Inflammatory macrophage treated with lipopolysaccharide for 4 hours (primary cell): ENCODE data around the gene FNTB.
A peak's percentile ranks its signal among the peaks of the same experiment; 100 is the strongest.
"Not testable (repeated sequence)": the region's sequence is repeated elsewhere in the genome, so short reads cannot be mapped to it uniquely, and the experiment has no call there.

Source experiments
- DNase-seq: peaks from one replicate; pipeline ENCODE4 v3.0.0-alpha.2; 2020

Gene FNTB

GRCh38 chr14:65057695-65058094, 71.0 kb downstream of the FNTB start:
- no peak for DNase-seq

- DNase-seq, result no peak
Observed at GRCh38 chr14:65062096-65063075, 75.7 kb downstream of the FNTB start.

- DNase-seq, result no peak
Observed at GRCh38 chr14:65065719-65066118, 79.0 kb downstream of the FNTB start.

DNA sequence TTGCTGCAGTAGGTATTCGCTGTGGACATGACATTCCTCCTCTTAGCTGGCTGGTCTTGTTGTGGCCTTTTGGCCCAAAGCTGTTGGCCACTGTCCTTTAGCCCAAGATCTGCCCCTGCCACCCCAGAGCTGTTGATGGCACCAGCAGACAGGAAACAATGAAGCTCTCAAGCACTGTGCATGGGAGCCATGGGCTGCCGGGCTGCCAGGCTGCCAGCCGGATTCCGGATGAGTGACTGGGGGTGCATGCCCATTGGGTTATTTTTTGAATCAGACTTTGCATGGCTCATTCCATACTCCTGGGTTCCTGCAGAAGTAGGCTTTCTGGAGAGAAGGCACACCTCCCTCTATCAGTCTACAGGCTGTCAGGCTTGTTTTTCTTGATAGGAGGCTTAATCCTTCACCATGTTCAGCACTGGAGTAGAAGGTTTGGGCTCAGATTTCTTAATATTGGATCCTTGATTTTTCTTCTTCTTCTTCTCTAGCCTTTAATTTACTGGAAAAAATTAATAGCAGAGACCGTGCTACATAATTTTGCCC, 83.2 kb downstream of the FNTB start:
- DNase-seq, result no peak

- DNase-seq, result no peak
Observed at GRCh38 chr14:65070471-65070976, 83.8 kb downstream of the FNTB start.

DNA sequence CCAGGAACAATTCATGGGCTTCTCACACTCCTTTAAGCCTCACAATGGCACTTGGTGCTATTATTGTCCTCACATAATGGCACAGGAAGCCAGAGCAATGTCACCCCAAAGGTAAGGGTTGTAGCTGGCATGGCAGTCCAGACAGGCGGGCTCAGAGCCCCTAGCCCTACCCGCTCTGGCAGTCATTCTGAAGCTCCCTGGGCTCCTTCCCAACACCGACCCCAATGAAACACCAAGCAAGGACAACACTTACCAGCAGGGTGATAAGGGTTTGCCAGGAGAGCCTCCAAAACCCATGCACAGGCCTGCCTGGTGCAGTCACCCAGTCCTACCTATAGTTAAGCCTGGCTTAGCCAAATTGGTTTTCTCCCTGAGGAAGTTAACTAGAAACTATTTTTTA, 84.8 kb downstream of the FNTB start:
- DNase-seq, result no peak

- DNase-seq, result no peak
Observed at GRCh38 chr14:65072256-65072655, 85.6 kb downstream of the FNTB start.

- no peak for DNase-seq
Observed at GRCh38 chr14:65072937-65073336, 86.2 kb downstream of the FNTB start.

DNA sequence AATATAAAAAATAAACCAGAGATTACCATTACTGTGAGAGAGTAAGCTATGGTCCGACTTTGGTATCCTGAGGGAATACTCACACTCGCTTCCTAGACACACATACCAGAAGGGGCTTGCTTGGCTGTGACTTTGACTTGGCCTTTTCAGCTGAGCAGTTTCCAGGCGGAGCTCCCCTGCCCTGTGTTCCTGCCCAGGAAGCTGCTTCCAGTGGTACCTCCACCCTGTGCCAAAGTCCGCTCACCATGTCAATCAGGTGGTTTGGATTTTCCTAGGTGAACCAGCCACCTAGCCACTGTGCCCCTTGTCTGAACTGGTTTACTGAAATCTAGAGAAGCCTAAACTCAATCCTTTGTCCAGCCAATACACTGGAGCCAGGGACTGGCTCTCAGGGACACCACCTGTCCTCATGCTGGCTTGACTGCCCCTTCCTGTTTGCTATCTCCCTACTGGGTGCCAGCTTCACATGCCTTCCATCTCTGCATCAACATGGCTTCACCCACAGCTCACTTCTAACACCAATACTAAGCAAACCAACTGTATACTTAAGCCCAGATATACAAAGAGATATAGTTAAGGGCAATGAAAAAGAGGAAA, 87.0 kb downstream of the FNTB start:
- no peak for DNase-seq

- DNase-seq, result peak; percentile 71
Observed at GRCh38 chr14:65074449-65075150, 87.9 kb downstream of the FNTB start.

- DNase-seq, result peak; percentile 55
Observed at GRCh38 chr14:65075628-65076325, 89.1 kb downstream of the FNTB start.

DNA sequence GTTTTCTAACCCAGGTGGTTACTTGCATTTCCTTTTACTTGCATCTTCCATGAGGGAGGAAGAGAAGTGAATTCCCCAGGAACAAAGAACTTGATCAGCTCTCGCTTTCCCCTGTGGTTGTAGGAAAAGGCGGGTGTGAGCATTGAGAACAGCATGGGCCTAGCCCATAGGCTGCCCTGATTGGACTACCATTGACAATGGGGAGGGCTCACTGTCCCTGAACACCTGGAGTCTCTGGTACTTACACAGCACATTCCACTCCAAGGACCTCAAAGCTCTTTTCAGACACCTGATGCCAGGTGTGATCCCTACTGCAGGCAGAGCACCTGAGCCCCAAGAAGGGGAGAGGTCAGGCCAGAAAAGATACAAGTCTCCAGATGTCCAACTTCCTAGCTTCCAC, 90.6 kb downstream of the FNTB start:
- DNase-seq, result no peak

GRCh38 chr14:65079201-65079600, 92.5 kb downstream of the FNTB start:
- peak; percentile 54 for DNase-seq

DNA sequence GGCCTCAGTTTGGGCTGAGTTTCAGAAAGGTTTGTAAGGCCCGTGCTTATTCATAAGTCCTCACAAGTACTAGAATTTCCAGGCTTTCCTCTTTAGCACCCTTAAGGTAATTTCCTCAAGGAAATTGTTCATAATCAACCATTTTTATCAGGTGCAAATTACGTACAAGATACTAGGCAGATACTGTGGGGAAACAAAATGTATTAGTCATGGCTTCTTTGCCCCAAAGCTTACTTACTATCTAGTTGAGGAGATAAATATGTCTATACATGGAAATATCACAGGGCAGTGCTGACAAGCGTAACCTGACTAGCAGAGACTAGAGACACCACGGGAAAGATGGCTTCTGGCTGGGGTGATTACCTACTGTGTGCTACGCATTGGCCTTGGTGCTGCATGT, 93.1 kb downstream of the FNTB start:
- DNase-seq, result peak; percentile 27

GRCh38 chr14:65080960-65081747, 94.5 kb downstream of the FNTB start:
- DNase-seq, result peak; percentile 87

DNA sequence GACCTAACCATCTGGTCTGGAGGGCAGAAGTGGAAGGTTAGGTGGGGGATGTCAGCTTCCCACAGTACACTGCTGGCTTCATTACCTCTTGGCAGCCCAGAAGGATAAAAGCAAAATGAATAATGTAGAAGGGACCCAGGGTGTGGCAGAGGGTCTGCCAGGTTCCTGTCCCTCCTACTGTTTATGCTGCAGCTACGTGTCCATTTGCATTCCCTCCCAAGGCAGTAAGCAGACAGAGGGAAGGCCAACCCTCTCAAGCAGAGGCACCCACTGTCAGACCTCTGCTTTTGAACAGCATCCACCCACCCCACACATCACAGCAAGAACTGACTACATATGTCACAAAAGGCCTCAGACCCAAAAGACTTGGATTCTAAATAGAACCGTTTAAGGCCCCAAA, 96.2 kb downstream of the FNTB start:
- DNase-seq, result no peak

DNA sequence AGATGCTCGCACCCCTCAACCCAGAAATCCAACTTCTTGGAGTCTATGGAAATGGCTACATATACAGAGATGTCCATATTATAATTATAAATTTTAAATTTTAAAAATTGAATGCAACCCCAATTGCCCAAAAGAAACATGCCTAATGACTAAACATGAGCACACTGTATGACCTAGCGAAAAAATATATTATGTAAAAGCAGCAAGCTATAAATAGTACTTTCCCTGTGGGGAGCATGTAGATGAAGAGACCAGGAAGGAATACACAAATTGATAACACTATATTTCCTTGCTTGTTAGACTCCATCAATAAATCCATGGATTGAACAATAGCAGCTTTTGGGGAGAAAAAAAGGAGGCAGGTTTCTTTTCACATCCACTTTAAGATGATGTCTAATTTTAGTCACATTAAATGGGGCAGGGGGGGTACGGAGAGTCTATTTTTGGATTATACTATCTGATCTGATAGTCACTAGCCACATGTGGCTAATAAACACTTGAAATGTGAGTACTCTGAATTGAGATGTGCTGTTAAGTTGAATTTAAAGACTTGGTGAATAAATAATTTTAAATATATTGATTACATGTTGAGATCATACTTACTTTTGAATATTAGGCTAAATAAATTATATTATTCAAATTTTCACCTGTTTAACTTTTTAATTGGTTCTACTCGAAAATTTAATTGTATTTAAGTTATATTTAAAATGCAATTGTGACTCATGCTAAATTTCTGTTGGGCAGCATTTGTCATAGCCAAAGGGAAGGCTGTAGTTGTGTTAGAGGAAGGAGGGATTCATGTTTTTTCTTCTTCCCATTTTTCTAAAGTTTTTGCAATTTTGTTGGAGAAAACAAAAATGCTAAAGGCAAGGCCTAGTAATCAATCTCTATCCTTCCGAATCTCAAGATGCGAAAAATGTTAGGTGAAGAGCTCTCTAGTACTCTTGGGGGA, 98.1 kb downstream of the FNTB start:
- peak; percentile 34 for DNase-seq

GRCh38 chr14:65086686-65087085, 100.0 kb downstream of the FNTB start:
- not testable (repeated sequence) for DNase-seq

- not testable (repeated sequence) for DNase-seq
Observed at GRCh38 chr14:65087835-65088234, 101.1 kb downstream of the FNTB start.

DNA sequence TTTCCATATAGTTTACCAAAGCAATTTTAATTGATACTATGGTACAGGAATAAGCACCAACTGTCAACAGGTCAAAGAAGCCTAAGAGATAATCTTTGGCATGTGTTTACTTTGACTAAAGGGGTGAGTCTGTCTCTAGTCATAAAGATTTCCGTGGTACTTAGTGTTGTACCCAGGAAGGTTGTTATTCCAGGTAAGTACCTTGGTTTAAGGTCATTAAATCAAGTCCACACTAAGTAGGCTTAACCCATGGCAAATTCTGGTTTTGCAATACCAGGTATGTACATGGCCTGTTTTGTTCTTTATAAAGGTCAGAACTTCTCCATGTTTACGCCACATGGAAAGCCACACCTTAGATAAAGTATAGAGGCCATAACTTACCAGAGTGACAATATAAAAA, 105.7 kb downstream of the FNTB start:
- no peak for DNase-seq
